Measurements from ENCODE around the gene MORN5. TPM values are rescaled to one million over a fixed set of nuclear protein-coding genes. Genes with fewer than 3 reads are reported as not detected.

MORN5 gene
- total and polyA plus RNA-seq, 4 donors, result 17.9 to 22.9 (median 18.6) TPM

DNA sequence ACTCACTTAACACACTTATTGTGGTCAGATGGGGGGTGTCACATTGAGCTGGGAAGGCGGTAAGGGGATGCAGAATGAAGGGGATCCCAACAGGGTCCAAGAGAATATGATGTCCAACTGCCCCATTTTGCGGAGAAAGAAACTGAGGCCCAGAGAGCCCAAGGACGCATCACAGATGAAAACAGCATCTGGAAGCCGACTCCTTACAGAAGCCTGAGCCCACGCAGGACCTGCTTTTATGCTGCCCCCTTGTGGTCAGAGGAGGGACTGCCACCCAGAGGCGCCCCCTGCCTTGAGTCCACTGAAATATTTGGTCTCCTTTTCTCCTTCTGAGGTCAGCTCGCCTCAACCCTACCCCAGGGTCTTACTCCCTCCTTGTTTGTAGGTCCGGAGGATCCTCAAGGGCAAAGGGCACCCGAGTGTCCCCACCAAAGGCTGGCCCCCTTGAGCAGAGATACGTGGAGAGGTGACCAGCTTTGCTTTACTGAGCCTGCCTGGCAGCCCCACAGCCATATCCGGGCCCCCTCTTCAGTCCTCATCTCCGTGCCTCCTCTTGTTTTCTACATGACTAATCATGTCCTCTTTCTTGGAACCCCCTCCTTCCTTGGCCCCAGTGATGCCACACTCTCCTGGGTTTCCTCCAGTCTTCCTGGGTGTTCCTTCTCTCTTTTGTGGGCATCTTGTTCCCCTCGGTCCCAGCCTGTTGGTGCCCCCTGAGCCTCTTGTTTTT is 36.6 kb upstream of the MORN5 start:
- WGBS, 2 donors, result 28 to 32% methylated on average over 13 of the region's 13 CpGs
- no peaks in the 10 kb centered on the region for H3K36me3 ChIP-seq (ENCODE audit: control insufficient read depth in 4 of 4, insufficient read depth in 4 of 4, low read length in 4 of 4)
- ATAC-seq (ENCODE audit: insufficient read depth, low FRiP score), result no peak
- H3K9ac ChIP-seq (ENCODE audit: insufficient read depth in 1 of 2, low read length in 2 of 2), result no peak overlapping the region
- H3K27me3 ChIP-seq (ENCODE audit: control insufficient read depth in 3 of 3, insufficient read depth in 3 of 3, low read length in 2 of 3), result peaks cover 0 to 21% (median 14%) of the 10 kb centered on the region in 3 donors
- H3K27ac ChIP-seq (ENCODE audit: low read depth in 1 of 2, low read length in 1 of 2), result no peak overlapping the region
- H3K9me3 ChIP-seq (ENCODE audit: control insufficient read depth in 4 of 4, insufficient read depth in 3 of 4, low read length in 3 of 4), result no peaks in the 10 kb centered on the region
- H3K4me1 ChIP-seq (ENCODE audit: control insufficient read depth in 5 of 5, insufficient read depth in 5 of 5, low read length in 5 of 5), result peaks cover 0 to 16% (median 9%) of the 10 kb centered on the region in 5 donors
- no peak overlapping the region for H3K4me3 ChIP-seq
- TF ChIP-seq CTCF (IDR thresholded peaks at IDR 0.05; ENCODE audit: control extremely low read depth, extremely low read depth), result peak; percentile 96
- DNase-seq, result peak; percentile 66 to 76 (median 69)

GRCh38 chr9:122124048-122124447 is 35.7 kb upstream of the MORN5 start:
- H3K36me3 ChIP-seq (ENCODE audit: control insufficient read depth in 4 of 4, insufficient read depth in 4 of 4, low read length in 4 of 4), result no peaks in the 10 kb centered on the region
- H3K9ac ChIP-seq (ENCODE audit: insufficient read depth in 1 of 2, low read length in 2 of 2), result no peak overlapping the region
- no peak overlapping the region for H3K4me3 ChIP-seq
- no peak for TF ChIP-seq CTCF (IDR thresholded peaks at IDR 0.05; ENCODE audit: control extremely low read depth, extremely low read depth)
- no peaks in the 10 kb centered on the region for H3K9me3 ChIP-seq (ENCODE audit: control insufficient read depth in 4 of 4, insufficient read depth in 3 of 4, low read length in 3 of 4)
- no peak for ATAC-seq (ENCODE audit: insufficient read depth, low FRiP score)
- 87 to 100% methylated on average over 1 of the region's 1 CpG for WGBS, 2 donors
- H3K27me3 ChIP-seq (ENCODE audit: control insufficient read depth in 3 of 3, insufficient read depth in 3 of 3, low read length in 2 of 3), result peaks cover 0 to 21% (median 14%) of the 10 kb centered on the region in 3 donors
- no peak overlapping the region for H3K27ac ChIP-seq (ENCODE audit: low read depth in 1 of 2, low read length in 1 of 2)
- peaks cover 0 to 16% (median 9%) of the 10 kb centered on the region in 5 donors for H3K4me1 ChIP-seq (ENCODE audit: control insufficient read depth in 5 of 5, insufficient read depth in 5 of 5, low read length in 5 of 5)
- DNase-seq, result no peak

DNA sequence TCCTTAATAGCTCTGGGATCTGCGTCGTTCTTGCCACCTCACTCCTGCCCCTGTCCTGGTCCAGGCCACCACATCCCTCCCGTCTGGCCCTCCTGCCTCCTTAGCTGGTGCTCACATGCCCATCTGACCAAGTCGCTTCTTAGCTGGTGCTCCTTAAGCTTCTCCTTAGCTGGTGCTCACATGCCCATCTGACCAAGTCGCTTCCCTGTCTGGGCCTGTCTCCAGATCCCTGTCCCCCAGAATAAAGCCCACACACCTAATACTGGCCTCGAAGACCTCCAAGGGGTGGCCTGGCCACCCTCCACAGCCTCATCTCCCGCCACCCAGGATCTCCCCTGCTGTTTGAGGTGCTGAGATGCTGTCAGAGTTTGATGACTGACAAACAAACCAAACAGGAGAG is 35.2 kb upstream of the MORN5 start:
- 75 to 88% methylated on average over 7 of the region's 7 CpGs for WGBS, 2 donors
- TF ChIP-seq CTCF (IDR thresholded peaks at IDR 0.05; ENCODE audit: control extremely low read depth, extremely low read depth), result no peak

More for the DNA sequence above, 35.2 kb upstream of the MORN5 start:
- ATAC-seq (ENCODE audit: insufficient read depth, low FRiP score), result no peak
- H3K4me1 ChIP-seq (ENCODE audit: control insufficient read depth in 5 of 5, insufficient read depth in 5 of 5, low read length in 5 of 5), result peaks cover 0 to 16% (median 9%) of the 10 kb centered on the region in 5 donors
- no peak overlapping the region for H3K4me3 ChIP-seq
- no peaks in the 10 kb centered on the region for H3K9me3 ChIP-seq (ENCODE audit: control insufficient read depth in 4 of 4, insufficient read depth in 3 of 4, low read length in 3 of 4)
- H3K9ac ChIP-seq (ENCODE audit: insufficient read depth in 1 of 2, low read length in 2 of 2), result no peak overlapping the region
- no peak overlapping the region for H3K27ac ChIP-seq (ENCODE audit: low read depth in 1 of 2, low read length in 1 of 2)
- H3K27me3 ChIP-seq (ENCODE audit: control insufficient read depth in 3 of 3, insufficient read depth in 3 of 3, low read length in 2 of 3), result peaks cover 0 to 21% (median 14%) of the 10 kb centered on the region in 3 donors
- no peak for DNase-seq
- no peaks in the 10 kb centered on the region for H3K36me3 ChIP-seq (ENCODE audit: control insufficient read depth in 4 of 4, insufficient read depth in 4 of 4, low read length in 4 of 4)
